Measurements from ENCODE around the gene BCAP31.
"Not testable (repeated sequence)": the region's sequence is repeated elsewhere in the genome, so short reads cannot be mapped to it uniquely, and the experiment has no call there.

- not testable (repeated sequence) for TF ChIP-seq CTCF, POLR2A (IDR thresholded peaks at IDR 0.05)
These were observed 19.4 kb downstream of the BCAP31 start for GRCh38 chrX:153704631-153705402.

Measured in heart left ventricle (tissue), 13 donors.